ENCODE data around the gene SLC22A3. TPM values are rescaled to one million over a fixed set of nuclear protein-coding genes. Genes with fewer than 3 reads are reported as not detected.

SLC22A3 gene
- total and polyA plus RNA-seq, 2 donors (not counting 1 experiment from before 2014, with no cell fraction given): not detected

- no peak overlapping the region for H3K4me2 ChIP-seq (replicated peaks; ENCODE audit: low read depth, low read length, poor library complexity, severe bottlenecking)
- peaks cover 0 to 7% (median 0%) of the 10 kb centered on the region in 4 experiments for H3K27me3 ChIP-seq (replicated peaks in 1 of 4; ENCODE audit: control extremely low read depth in 1 of 4, control insufficient read depth in 3 of 4, insufficient read depth in 4 of 4, low read length in 3 of 4)
- no peaks in the 10 kb centered on the region for H3K36me3 ChIP-seq (replicated peaks in 1 of 2; ENCODE audit: control extremely low read depth in 1 of 2, control insufficient read depth in 1 of 2, extremely low read depth in 1 of 2, insufficient read depth in 2 of 2, low read length in 1 of 2)
- H3K27me3 Mint-ChIP-seq: peaks cover 3% of the 10 kb centered on the region
- no peak for TF ChIP-seq EZH2 (IDR thresholded peaks at IDR 0.05; ENCODE audit: borderline replicate concordance, insufficient read depth, low read depth, low read length, poor library complexity, severe bottlenecking)
- TF ChIP-seq CTCF (IDR thresholded peaks at IDR 0.05): no peak
- H3K9me3 Mint-ChIP-seq (ENCODE audit: insufficient read depth): no peaks in the 10 kb centered on the region
- no peaks in the 10 kb centered on the region for H4K20me1 ChIP-seq (ENCODE audit: control insufficient read depth, insufficient read depth, low read length, poor library complexity, severe bottlenecking)
- H3K4me3 ChIP-seq (ENCODE audit: control extremely low read depth in 1 of 5, extremely low read depth in 1 of 5, insufficient read depth in 1 of 5, low read depth in 2 of 5, low read length in 4 of 5): no peak overlapping the region
- no peaks in the 10 kb centered on the region for H3K79me2 ChIP-seq (ENCODE audit: control insufficient read depth, insufficient read depth, low read length)
- POLR2A ChIA-PET: no interaction called here
- no peak overlapping the region for H2AFZ ChIP-seq (ENCODE audit: insufficient read depth, low read depth, low read length, poor library complexity, severe bottlenecking)
- DNase-seq (no peak), ATAC-seq (ENCODE audit: low read depth) (no peak)
- CTCF ChIA-PET: no interaction called here
- intact Hi-C loops (cut with micrococcal nuclease): no loop called here
- no peak overlapping the region for H3K27ac Mint-ChIP-seq
- no peak overlapping the region for H3K4me3 Mint-ChIP-seq
- no peaks in the 10 kb centered on the region for H3K9me3 ChIP-seq (ENCODE audit: control extremely low read depth in 1 of 3, control insufficient read depth in 2 of 3, insufficient read depth in 1 of 3, low read length in 2 of 3)
- no CpG with 5 or more reads among the region's 5 CpGs for WGBS (ENCODE audit: insufficient coverage)
- H3K4me1 ChIP-seq (ENCODE audit: control insufficient read depth in 2 of 2, insufficient read depth in 2 of 2, low read length in 2 of 2): no peaks in the 10 kb centered on the region
- H3K4me1 Mint-ChIP-seq: no peaks in the 10 kb centered on the region
- H3K27ac ChIP-seq (ENCODE audit: low read length in 2 of 2): no peak overlapping the region
- no peak overlapping the region for H3K9ac ChIP-seq (ENCODE audit: low read length)
Measured at GRCh38 chr6:160408528-160408927, 60.4 kb downstream of the SLC22A3 start.

GRCh38 chr6:160412993-160413392, 64.8 kb downstream of the SLC22A3 start:
- no peak overlapping the region for H3K9ac ChIP-seq (ENCODE audit: low read length)
- Mint-ChIP-seq H3K27ac (no peak overlapping the region), H3K9me3 (ENCODE audit: insufficient read depth) (no peaks in the 10 kb centered on the region), H3K4me3 (no peak overlapping the region), H3K27me3 (peaks cover 14% of the 10 kb centered on the region), H3K4me1 (no peaks in the 10 kb centered on the region)
- ATAC-seq (ENCODE audit: low read depth) (no peak), DNase-seq (no peak)
- H4K20me1 ChIP-seq (ENCODE audit: control insufficient read depth, insufficient read depth, low read length, poor library complexity, severe bottlenecking): no peaks in the 10 kb centered on the region
- H3K27me3 ChIP-seq (replicated peaks in 1 of 4; ENCODE audit: control extremely low read depth in 1 of 4, control insufficient read depth in 3 of 4, insufficient read depth in 4 of 4, low read length in 3 of 4): peaks cover 0 to 7% (median 0%) of the 10 kb centered on the region in 4 experiments
- H3K36me3 ChIP-seq (replicated peaks in 1 of 2; ENCODE audit: control extremely low read depth in 1 of 2, control insufficient read depth in 1 of 2, extremely low read depth in 1 of 2, insufficient read depth in 2 of 2, low read length in 1 of 2): no peaks in the 10 kb centered on the region
- POLR2A ChIA-PET: no interaction called here
- no CpG with 5 or more reads among the region's 2 CpGs for WGBS (ENCODE audit: insufficient coverage)
- CTCF ChIA-PET: no interaction called here
- no peak overlapping the region for H3K4me3 ChIP-seq (ENCODE audit: control extremely low read depth in 1 of 5, extremely low read depth in 1 of 5, insufficient read depth in 1 of 5, low read depth in 2 of 5, low read length in 4 of 5)
- no peaks in the 10 kb centered on the region for H3K79me2 ChIP-seq (ENCODE audit: control insufficient read depth, insufficient read depth, low read length)
- TF ChIP-seq EZH2 (IDR thresholded peaks at IDR 0.05; ENCODE audit: borderline replicate concordance, insufficient read depth, low read depth, low read length, poor library complexity, severe bottlenecking) (no peak), CTCF (IDR thresholded peaks at IDR 0.05) (no peak)
- no peaks in the 10 kb centered on the region for H3K9me3 ChIP-seq (ENCODE audit: control extremely low read depth in 1 of 3, control insufficient read depth in 2 of 3, insufficient read depth in 1 of 3, low read length in 2 of 3)
- no peak overlapping the region for H3K4me2 ChIP-seq (replicated peaks; ENCODE audit: low read depth, low read length, poor library complexity, severe bottlenecking)
- intact Hi-C loops (cut with micrococcal nuclease): no loop called here
- no peak overlapping the region for H2AFZ ChIP-seq (ENCODE audit: insufficient read depth, low read depth, low read length, poor library complexity, severe bottlenecking)
- no peaks in the 10 kb centered on the region for H3K4me1 ChIP-seq (ENCODE audit: control insufficient read depth in 2 of 2, insufficient read depth in 2 of 2, low read length in 2 of 2)
- no peak overlapping the region for H3K27ac ChIP-seq (ENCODE audit: low read length in 2 of 2)
